Measurements from ENCODE around the gene MOV10L1.

The MOV10L1 gene

GRCh38 chr22:50173311-50173982, 83.6 kb downstream of the MOV10L1 start:
- in situ Hi-C loops (cut with MboI; ENCODE audit: low sequenced_read_pairs) = no loop called here

GRCh38 chr22:50173983-50174355, 84.2 kb downstream of the MOV10L1 start:
- in situ Hi-C loops (cut with MboI; ENCODE audit: low sequenced_read_pairs) = no loop called here

DNA sequence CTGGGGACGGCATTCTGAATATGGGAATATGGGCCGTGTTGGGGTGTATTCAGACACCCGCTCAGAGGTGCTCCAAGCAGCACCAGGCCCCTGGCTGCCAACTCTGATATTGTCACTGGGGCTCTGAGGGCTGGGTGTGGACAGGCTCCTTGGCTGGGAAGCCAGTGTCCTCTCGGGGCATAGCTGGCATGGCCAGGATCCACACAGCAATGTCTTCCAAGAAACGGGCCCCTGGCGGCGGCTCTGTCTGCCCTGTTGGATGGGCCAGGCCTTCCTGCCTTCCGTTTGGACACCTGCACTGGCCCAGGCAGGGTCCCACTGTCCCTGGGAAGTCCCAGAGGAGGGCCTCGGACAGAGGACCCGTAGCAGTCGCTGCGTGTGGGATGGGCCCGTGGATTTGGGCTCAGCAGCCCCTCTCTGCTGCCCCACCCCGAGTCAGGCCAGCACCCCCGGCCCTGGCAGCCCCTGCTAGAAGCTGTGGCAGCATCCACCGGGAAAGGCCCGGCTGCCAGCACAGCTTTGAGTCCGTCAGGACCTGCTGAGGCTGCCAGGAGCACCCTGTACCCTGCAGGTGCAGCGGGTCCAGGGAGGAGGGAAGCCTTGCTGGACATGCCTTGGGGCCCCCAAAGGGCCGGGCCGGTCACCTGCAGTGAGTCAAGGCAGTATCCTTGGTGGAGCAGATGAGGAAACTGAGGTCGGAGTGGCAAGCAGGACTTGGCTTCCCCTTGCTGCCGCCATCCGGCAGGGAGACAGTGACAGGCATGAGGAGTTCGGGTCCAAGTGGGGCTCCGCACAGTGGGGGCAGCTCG, 84.8 kb downstream of the MOV10L1 start:
- in situ Hi-C loops (cut with MboI; ENCODE audit: low sequenced_read_pairs) = no loop called here

GRCh38 chr22:50175191-50175461, 85.3 kb downstream of the MOV10L1 start:
- in situ Hi-C loops (cut with MboI; ENCODE audit: low sequenced_read_pairs) = no loop called here

DNA sequence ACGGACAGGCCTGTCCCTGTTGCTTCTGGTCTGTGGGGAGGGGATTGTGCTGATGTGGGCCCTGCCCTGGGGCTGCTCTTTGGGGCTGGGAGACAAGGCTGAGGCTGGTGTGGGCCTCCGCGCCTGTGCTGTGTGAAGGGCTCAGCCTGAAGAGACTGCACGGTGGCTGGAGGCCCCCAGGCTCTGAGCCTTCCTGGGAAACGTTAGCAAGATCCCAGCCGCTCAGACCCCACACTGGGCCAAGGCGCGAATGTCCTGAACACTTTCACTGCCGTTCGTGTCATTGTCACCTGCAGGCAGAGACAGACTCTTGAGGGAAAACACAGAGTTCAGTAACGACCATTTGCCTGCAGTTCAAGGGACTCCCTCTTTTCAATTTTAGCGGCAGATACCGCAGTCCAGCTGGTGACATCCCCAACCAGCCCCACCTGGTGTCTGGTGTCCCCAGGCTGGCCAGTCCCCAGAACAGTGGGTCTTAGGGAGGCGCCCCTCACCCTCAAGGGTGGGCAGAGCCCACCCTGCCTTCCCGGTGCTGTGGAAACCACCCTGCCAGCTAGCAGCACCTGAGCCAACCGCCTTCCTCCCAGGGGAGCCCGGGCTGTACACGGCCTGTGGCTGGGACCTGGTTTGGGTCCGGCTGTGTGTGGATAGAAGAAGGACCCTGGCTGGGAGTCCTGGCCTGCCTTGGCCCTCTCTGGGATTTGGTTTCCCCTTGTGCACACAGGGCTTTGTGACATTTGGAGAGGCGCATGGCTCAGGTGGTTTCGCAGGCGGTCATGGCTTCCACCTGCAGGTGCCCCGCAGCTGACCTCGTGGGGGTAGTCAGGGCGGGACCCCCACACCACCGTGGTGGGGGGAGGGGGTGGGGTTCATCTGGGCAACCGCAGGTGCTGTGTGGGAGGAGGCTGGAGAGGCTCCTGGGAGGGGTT, 86.4 kb downstream of the MOV10L1 start:
- in situ Hi-C loops (cut with MboI; ENCODE audit: low sequenced_read_pairs) = no loop called here

GRCh38 chr22:50176850-50177536, 87.2 kb downstream of the MOV10L1 start:
- in situ Hi-C loops (cut with MboI; ENCODE audit: low sequenced_read_pairs) = no loop called here

DNA sequence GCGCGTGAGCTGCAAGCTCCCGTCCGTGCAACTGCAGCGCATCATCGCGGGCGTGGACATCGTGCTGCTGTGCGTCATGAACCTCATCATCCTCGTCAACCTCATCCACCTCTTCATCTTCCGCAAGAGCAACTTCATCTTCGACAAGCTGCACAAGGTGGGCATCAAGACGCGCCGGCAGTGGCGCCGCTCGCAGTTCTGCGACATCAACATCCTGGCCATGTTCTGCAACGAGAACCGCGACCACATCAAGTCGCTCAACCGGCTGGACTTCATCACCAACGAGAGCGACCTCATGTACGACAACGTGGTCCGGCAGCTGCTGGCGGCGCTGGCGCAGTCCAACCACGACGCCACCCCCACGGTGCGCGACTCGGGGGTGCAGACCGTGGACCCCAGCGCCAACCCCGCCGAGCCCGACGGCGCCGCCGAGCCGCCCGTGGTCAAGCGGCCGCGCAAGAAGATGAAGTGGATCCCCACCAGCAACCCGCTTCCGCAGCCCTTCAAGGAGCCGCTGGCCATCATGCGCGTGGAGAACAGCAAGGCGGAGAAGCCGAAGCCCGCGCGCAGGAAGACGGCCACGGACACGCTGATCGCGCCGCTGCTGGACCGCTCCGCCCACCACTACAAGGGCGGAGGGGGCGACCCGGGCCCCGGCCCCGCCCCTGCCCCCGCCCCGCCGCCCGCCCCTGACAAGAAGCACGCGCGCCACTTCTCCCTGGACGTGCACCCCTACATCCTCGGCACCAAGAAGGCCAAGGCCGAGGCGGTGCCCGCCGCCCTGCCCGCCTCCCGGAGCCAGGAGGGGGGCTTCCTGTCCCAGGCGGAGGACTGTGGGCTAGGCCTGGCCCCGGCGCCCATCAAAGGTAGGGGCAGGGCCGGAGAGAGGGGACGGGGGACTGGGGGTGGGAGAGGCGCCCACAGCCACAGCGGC, 88.0 kb downstream of the MOV10L1 start:
- in situ Hi-C loops (cut with MboI; ENCODE audit: low sequenced_read_pairs) = no loop called here

DNA sequence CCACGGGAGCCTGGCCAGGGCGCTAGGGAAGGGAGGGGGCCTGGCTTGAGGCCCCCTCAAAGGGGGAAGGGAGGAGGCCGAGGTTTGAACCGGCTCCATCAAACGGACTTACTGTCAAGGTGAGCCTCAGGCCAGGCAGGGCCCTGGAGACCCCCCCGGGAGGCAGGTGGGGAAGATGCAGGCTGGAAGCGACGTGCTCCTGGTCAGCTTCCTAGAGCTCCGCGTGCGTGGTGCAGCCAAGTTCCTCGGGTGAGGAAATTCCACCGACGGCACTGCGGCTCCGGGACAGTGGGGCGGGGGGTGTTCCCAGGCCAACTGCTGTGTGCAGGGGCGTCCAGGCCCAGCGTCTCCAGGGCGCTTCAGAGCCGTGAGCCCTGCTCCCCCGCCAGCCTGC, 88.7 kb downstream of the MOV10L1 start:
- in situ Hi-C loops (cut with MboI; ENCODE audit: low sequenced_read_pairs) = no loop called here

GRCh38 chr22:50178871-50179869, 89.4 kb downstream of the MOV10L1 start:
- in situ Hi-C loops (cut with MboI; ENCODE audit: low sequenced_read_pairs) = no loop called here

GRCh38 chr22:50179937-50180726, 90.3 kb downstream of the MOV10L1 start:
- in situ Hi-C loops (cut with MboI; ENCODE audit: low sequenced_read_pairs) = no loop called here

DNA sequence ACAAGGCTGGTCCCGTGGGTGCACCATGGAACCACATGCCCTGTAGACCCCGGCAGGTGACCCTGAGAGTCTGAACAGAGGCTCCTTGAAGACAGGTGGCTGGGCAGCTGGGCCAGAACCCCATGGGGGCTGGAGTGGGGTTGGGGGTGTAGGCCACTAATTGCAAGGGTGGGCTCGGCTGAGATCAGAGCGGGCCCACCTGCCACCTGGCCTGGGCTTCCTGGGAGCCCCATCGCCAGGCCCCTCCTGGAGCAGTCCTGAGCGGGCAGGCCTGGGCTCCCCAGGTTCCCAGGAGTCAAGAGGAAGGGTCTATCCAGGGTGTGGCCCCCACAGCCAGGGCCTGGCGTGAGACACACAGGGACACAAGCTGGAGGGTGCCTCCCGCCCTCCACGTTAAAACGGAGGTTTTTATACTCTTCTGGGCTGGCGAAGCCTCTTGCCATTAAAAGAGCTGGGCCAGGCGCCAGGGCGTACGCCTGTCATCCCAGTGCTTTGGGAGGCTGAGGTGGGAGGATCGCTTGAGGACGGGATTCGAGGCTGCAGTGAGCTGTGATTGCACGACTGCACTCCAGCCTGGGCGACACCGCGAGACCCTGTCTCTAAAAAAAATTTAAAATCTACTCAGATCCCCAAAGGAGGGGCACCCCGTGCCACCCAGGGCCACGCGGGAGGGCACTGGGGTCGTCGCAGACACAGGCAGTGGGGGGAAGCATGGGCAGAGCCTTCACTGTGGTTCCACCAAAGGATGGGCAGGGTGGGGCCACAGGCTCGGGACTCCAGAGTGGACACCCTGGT, 91.1 kb downstream of the MOV10L1 start:
- in situ Hi-C loops (cut with MboI; ENCODE audit: low sequenced_read_pairs) = no loop called here

GRCh38 chr22:50182176-50183081, 92.6 kb downstream of the MOV10L1 start:
- in situ Hi-C loops (cut with MboI; ENCODE audit: low sequenced_read_pairs) = no loop called here

- in situ Hi-C loops (cut with MboI; ENCODE audit: low sequenced_read_pairs) = no loop called here
Measured at GRCh38 chr22:50183141-50183971, 93.5 kb downstream of the MOV10L1 start.

- in situ Hi-C loops (cut with MboI; ENCODE audit: low sequenced_read_pairs) = no loop called here
Measured at GRCh38 chr22:50184004-50184901, 94.4 kb downstream of the MOV10L1 start.
